GM18502 (cell line): ENCODE data around the gene CSNK2A3.

Source experiments
- ATAC-seq: cut with Tn5 transposase; IDR thresholded peaks from one replicate; pipeline ENCODE4 v1.9.1; 2021; ENCODE audit warnings: mild to moderate bottlenecking; ENCODE audit not compliant: unreplicated experiment, poor library complexity

CSNK2A3 gene

DNA sequence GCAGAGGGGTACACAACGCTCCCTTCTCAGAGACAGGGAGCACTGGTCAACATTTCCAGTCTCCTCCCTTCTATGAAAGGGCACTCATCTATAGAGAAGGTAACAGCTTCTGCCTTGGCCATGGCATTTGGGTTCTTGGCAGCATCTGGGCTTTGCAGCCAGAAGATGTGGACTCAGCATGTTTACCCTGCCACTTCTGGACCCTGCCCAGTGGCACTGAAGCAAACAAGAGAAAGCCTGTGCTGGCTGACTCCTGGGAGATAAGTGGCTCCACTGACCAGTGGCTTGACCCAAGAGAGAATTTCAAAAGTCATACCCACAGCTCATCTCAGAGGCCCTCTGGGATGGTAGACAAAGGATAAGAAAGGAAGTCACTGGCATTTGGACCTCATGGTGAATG is 8.0 kb downstream of the CSNK2A3 start:
- ATAC-seq: no peak

DNA sequence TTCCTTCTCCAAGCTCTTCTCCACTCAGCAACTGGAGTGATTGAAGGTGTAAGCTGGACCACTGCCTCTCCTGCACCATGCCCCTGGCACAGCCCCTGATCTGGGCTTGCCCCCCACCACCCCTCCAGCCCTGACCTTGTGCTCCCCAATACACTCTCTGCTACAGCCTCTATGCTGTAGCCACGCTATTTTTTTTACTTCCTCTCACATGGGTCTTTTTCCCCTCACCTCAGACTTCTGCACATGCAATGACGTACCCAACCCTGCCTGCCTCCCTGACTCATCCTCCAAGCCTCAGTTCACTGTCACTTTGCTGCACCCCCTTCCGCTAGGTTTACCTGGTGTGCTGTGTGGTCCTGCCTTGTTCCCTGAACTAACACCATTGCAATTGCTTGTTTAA is 9.0 kb downstream of the CSNK2A3 start:
- no peak for ATAC-seq

DNA sequence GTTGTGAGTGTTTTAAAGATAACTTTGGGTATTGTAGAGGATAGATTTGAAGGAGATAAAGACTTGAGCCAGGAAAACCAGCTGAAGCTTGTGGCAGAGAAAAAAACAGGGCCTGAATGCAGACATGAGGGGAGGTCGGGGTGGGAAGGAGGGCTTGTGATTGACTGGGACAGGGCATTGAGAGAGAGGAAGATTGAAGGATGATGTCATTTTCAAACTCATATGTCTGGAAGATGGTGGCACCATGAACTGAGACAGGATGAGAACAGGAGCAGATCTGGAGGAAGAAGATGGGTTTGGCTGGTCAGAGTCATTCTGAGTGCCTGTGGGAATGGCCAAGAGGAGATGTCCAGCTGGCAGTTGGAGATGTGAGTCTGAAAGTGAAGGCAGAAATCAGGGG is 14.7 kb downstream of the CSNK2A3 start:
- no peak for ATAC-seq

DNA sequence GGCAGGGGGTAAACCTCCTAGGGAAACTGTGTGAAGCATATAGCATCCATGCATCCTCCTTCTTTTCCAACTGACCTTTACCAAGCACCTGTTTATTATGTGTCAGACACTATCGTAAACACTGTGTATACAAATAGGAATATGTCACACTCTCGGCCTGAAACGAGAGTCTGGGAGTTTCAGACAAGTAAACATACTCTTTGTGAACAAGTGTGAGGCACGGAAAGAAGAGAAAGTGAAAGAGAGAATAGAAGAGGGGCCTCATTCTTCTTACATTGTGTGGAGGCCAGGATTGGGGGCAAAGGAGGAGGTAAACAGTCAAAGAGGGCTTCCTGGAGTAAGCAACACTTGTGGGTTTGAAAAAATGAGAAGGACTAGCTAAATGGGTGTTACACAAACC is 16.4 kb downstream of the CSNK2A3 start:
- ATAC-seq: no peak

DNA sequence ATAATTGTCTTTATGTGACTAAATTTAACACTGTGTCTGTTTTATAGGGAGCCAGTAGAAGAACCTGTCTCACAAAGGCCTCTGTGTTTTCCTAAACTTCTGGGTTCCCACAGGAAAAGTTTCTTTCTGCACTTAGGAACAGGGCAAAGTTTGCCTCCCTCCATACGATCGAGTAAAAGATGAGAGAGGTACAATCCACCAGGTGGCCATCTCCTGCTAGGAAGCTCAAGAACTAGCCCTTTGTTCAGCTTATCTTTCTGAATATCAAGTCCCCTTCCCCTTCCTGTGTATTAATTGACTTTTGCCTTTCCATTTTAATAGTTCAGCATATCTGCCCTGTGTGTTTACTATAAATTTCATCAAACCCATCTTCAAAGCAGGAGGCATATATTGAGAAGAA is 18.0 kb downstream of the CSNK2A3 start:
- no peak for ATAC-seq

DNA sequence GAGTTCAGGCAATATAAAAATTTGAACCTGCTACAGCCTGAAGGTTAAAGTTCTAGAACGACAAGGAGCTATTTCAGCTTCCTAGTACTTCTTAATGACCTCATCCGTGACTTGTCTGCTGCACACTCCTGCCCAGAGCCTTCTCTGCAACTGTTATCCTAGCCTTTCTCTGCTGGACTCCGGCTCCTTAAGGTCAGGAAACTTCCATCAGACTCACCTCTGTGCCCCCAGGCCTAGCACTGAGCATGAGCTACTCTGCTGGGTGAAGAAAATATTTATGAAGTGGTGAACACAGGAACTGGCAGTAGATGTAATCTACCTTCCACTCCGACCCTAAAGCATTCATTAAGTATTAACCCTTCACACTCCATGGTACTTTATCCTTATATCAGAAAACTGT is 18.4 kb downstream of the CSNK2A3 start:
- ATAC-seq: no peak

DNA sequence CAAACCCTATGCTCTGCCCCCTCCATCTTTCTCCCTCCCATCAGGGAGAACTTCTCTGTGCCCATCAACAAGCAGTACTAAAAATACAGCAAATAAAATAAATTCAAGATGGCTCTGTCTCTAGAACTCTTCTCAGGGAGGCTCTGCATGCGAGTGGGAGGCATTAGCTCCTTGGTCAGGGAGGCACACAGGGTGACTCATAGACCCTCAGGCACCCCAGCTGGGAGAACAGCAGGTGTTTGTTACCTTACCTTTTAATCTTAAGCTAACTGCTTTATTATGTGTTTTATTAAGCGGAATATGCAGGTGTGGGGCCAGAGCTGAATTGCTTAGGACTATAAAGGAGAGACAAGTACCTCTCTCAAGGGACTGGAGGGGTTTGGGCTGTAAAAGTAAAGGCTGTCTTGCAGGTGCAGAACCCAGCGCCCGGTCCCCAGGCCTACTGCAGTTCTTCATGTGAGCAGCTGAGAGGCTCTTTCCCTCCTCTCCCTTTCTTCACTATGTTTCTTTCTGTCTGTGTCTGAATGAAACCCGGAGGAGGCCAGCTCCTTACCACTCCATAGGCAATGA is 20.8 kb downstream of the CSNK2A3 start:
- ATAC-seq: no peak

DNA sequence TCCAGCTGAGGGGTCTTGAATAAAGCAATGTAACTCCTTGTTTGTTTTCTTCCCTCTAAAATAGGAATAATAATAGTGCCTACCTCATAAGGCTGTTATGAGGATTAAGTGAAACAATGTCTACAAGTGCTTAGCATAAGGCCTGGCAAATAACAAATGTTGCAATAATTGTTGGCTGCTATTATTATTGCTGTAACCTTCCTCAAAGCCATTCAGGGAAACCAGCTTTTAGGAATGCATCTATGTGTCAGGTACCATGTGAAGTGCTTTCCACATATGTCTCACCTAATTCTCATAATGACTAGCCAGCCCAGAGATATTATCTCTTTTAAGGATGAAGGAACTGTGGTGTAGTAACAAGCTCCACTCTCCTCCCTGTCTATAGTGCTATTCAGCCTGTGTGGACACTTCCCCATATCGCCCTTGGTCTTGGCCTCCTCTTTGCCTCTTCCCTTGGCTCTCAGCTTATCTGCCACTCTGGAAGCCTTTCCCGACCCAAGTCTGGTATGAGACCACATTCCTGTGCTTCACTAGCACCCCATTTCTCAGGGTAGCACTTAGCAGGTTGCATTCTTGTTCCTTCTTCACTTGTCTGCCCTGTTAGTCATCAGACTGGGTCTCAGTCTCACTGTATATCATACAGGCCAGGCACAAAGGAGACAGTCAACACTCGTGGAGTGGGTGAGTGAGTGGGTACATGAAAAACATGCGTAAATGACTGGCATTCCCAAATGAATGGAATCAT is 23.8 kb downstream of the CSNK2A3 start:
- no peak for ATAC-seq

DNA sequence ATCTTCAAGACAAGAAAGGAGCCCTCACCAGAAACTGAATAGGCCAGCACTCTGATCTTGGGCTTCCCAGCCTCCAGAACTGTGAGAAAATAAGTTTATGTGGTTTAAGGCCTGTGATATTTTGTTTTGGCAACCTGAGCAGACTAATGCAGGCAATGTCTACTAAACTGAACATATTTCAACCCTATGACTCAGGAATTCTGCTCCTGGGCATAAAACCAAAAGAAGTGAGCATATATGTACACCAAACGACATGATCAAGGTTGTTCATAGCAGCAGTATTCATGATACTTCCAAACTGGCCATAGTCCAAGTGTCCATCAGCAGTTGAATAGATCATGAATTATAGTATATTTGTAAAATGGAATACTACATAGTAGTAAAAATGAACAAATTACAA is 29.0 kb downstream of the CSNK2A3 start:
- no peak for ATAC-seq

DNA sequence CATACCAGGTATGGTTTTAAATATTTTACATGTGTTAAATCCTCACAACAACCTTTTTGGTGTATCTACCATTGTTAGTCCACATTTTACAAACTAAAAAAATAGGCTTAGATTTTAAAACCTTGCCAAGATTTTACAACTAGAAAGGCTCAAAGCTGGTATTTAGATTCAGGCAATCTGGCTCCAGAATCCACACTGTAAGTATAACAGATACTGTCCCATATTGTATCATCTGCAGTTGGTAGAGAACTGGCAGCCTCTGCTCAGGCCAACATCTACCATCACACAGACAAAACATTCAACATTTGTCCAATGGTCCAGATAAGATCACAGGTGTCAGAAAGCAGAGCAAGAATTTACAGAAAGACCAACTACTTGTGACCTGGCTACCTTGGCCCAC is 30.9 kb downstream of the CSNK2A3 start:
- no peak for ATAC-seq

DNA sequence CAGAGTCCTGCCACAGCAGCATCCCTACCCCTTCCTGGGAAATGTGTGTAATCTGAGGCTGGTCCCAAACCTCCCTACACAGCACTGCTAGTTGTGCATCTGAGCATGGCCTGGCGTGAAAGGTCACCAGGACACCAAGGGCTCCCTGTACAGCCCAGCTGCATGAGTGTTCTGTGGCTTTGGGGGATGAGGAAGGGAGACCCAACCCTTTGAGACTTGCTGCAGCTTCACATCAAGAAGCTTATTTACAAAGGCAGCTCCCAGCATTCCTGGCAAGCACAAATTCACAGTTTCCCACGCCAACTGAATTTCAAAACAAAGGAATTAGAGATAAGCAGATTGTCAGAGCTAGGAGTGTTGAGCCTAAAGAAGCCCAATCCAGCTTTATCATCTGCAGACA is 32.2 kb downstream of the CSNK2A3 start:
- ATAC-seq: no peak

DNA sequence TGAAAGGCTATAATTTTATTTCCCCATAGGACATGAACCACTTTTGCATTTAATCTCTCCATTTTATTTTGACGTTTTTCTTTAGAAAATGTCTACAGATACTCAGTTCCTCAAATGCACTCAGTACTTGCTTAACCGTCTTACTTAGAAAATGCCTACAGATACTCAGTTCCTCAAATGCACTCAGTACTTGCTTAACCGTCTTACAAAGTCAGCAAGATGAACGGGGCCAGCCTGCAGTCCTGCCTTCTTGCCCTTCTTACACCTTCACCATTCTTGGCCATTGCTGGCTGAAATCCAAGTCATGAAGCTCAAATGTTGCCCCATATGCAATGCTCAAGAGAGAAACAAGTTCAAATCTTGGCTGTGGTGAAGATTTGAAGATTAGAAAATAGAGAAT is 34.1 kb downstream of the CSNK2A3 start:
- peak; percentile 83 for ATAC-seq

DNA sequence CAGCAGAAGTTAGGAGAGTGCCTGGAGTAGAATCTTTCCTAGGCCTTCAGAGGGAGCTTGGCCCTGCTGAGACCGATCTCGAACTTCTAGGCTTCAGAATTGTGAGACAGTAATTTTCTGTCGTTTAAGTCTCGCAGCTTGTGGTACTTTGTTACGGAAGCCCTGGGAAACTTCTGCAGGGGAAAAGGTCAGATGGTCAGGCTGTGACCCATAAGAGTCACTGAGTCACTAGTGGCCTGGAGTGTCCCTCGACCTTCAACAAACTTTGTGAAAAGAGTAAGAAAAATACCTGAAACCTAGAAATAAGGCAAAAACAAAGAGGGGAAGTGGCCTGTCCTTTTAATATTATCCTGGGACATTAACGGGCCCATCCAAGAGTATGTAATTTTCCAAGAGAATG is 34.6 kb downstream of the CSNK2A3 start:
- ATAC-seq: no peak

DNA sequence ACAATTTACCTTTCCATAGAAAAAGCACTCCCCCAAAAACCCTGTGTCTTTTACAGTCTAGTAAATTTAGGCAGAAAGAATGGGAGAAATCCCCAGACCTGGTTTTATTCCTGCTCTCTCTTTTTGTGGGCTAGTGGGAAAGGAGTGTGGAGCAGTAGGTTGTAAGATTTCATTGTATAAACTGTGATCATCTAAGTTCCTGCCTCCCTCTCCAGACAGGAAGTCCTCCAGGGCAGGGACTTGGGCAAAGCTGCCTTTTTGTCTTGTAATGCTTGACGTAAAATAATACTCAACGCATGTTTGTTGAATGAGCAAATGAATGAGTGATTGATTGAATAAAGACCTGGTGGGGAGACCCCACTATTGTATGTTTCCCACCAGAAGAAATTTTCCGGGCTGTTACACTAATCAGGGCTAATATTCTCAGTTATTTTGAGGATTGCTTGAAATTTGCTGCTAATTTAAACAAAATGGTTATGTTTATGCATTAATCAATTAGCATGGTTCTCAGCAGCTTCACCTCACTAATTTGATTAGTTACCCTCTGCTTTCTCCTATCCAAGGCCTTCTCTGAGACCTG is 36.3 kb downstream of the CSNK2A3 start:
- no peak for ATAC-seq

DNA sequence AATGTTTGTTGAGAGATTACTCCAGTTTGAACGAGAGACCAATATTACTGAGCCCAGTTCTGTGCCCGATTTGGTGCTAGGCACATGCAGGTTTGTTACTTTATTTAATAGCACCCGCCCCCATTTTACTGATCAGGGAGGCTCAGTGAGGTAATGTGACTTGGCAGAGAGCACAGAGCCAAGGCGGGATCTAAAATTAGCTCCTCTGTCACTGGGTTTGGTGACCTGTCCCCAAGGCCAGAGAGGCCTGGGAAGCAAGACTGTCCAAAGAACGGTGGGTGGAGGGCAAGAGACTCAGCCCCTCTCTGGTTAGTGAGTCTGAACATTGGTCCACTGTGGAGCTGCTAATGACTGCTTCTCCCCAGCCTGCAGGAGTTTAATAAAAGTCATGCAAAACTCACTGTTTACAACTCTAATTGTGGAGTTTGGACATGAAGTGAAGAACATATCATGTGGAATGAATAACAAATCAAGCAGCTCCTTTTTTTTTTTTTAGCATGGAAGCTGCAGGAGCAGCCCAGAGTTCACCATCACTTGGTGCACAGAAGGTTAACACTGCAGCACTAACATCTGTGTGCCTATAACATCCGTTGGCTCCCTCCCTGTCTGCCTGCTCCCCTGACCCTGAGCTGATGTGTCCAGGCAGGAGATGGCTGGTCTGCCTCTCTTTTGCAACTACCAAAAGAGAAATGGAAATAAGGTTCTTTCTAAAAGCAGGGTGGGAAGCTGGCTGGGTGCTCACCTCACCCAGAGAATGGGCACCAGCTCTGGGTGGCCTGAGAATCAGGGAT is 39.0 kb downstream of the CSNK2A3 start:
- no peak for ATAC-seq

DNA sequence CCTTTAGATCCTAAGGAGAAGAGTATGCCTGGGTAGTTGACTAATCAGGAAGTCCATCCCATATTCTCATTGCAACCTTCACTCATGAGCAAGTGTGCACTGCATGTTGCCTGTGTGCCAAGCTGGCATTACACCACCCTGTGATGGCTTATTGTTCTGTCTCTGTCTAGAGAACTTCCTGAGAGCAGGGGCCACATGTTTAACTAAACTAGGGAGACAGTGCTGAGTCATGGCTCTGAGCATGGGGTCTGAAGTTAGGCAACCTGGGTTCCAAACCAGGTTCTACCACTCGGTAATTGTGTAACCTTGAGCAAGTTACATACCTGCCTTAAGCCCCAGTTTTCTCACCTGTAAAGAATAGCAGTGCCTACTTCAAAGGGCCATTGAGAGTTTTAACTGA is 39.6 kb downstream of the CSNK2A3 start:
- no peak for ATAC-seq

DNA sequence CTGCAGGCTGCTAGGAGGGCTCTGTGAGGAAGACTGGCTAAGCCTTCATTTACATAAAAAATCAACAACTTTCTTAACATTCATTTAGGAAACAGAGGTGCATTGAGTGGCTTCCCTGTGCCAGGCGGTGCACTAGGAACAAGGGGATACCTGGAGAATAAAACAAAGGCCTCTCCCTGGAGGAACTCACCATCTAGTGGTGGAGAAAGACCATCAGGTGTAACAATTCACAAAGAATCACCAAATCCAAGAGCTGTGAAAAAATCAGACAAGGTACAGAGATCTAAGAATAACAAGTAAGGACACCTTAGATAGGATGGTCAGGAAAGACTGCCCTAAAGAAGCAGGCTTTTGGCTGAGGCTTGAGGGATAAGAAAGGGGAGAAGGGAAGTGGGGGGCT is 40.3 kb downstream of the CSNK2A3 start:
- no peak for ATAC-seq

DNA sequence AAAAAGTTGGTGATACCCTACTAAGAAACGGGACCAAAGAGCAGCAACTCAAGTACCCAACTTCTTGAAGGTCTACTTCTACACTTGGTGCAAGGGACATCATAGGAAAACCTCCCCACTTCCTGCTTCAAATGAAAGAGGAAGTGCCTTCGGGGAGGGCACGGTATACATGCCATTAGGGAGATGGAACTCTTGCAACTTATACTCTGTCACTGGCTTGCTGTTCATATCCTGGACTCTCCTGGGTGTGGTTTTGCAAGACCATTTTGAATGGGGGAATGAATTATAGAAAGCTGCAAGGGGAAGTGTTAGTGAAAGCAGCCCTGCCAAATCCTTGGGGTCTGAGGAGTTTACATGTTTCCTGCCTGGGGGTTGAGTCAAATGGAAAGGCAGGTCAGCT is 41.9 kb downstream of the CSNK2A3 start:
- ATAC-seq: peak; percentile 69

DNA sequence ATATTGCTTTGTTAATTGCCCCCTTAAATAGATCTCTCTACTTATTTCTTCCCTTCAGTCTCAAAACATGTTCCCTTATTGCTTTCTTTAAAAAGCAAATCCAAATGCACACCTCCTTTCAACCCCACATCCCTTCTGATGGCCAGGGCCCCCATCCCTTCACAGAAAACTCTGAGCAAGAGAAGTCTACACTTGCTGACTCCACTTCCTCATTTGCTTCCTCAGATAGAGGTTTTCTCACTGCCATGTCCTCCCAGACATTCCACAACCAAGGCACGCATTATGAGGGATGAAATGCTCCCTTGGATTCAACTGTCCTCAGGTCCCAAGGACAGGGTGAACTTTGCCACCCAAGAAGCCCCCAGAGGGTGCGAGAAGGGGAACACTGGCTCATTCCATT is 43.1 kb downstream of the CSNK2A3 start:
- ATAC-seq: no peak

DNA sequence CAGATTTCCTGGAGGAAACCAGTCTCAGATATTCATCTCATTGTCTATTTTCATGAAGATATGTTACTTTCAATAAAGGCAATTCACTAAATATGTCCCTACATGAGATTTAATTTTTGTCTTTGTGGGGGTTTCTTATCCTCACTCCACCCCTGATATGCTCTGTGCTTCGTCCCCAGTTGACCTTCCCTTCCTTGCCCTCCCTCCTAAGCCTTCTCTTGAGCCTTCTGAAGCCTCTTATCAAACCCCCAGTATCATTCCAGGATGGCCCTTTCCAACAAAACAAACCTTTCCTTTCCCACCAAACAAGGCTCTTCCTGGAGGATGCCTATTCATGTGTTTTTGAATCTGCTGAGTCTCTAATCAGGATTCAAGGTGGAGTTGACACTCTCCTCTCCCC is 44.8 kb downstream of the CSNK2A3 start:
- ATAC-seq: no peak

DNA sequence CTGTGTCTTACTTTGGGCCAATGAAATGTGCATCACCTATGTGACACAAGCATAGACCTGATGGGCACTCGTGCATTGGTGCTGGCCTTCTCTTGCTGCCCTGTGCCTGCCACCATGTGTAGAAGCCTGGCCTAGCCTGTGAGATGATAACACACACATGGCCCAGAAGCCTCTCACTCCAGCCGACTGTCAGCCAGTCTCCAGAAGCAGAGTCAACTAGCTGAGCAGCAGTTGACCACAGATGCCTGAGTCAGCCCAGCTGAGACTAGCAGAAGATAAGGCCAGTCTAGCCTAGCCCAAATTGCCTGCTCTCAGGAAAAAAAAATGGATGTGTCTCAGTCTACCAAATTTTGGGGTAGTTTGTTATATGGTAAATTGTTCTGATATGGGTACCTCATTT is 46.2 kb downstream of the CSNK2A3 start:
- no peak for ATAC-seq
